GM23338 (cell line): ENCODE data around the gene HECTD1. TPM values are rescaled to one million over a fixed set of nuclear protein-coding genes. Genes with fewer than 3 reads are reported as not detected.
"Not testable (repeated sequence)": the region's sequence is repeated elsewhere in the genome, so short reads cannot be mapped to it uniquely, and the experiment has no call there.

Experiments used
- ATAC-seq: fragments of 200-7000 bp; cut with Tn5 transposase; 3 replicates; pipeline ENCODE4 v1.9.1; 2020
- DNase-seq: peaks from one replicate; pipeline ENCODE4 v3.0.0-alpha.2; 2015; ENCODE audit warnings: low spot score
- H2AFZ ChIP-seq: fragments of 200-600 bp; sonication (generic); 2 replicates; pipeline ENCODE4 v1.8.0; 2016; ENCODE audit warnings: antibody characterized with exemption, mild to moderate bottlenecking, moderate library complexity
- H3F3A ChIP-seq: fragments of 200-600 bp; sonication (generic); replicated peaks from 2 replicates; pipeline ENCODE4 v1.8.0; 2017; ENCODE audit warnings: antibody characterized with exemption, mixed run types, low read depth
- H3K27ac ChIP-seq: fragments of 200-600 bp; sonication (generic); 2 replicates; pipeline ENCODE4 v1.6.1; 2016; ENCODE audit warnings: low read depth
- H3K27me3 ChIP-seq: fragments of 200-600 bp; sonication (generic); 2 replicates; pipeline ENCODE4 v1.8.0; 2016; ENCODE audit warnings: mild to moderate bottlenecking, mixed run types, moderate library complexity; ENCODE audit not compliant: insufficient read depth
- H3K36me3 ChIP-seq: fragments of 200-600 bp; sonication (generic); 2 replicates; pipeline ENCODE4 v1.8.0; 2016; ENCODE audit warnings: mild to moderate bottlenecking; ENCODE audit not compliant: insufficient read depth
- H3K4me1 ChIP-seq: fragments of 200-600 bp; sonication (generic); 2 replicates; pipeline ENCODE4 v1.8.0; 2016; ENCODE audit warnings: mild to moderate bottlenecking, moderate library complexity; ENCODE audit not compliant: insufficient read depth
- H3K4me2 ChIP-seq: fragments of 200-600 bp; sonication (generic); 2 replicates; pipeline ENCODE4 v1.7.1; 2017; ENCODE audit warnings: mixed run types
- H3K4me3 ChIP-seq: fragments of 200-600 bp; sonication (generic); 2 replicates; pipeline ENCODE4 v1.6.1; 2016; ENCODE audit warnings: mixed run types
- H3K79me2 ChIP-seq: fragments of 200-600 bp; sonication (generic); replicated peaks from 2 replicates; pipeline ENCODE4 v1.8.0; 2017; ENCODE audit warnings: mild to moderate bottlenecking; ENCODE audit not compliant: insufficient read depth
- H3K9me2 ChIP-seq: fragments of 200-600 bp; sonication (generic); 2 replicates; pipeline ENCODE4 v1.8.0; 2017; ENCODE audit not compliant: insufficient read depth
- H4K20me1 ChIP-seq: fragments of 200-600 bp; sonication (generic); replicated peaks from 2 replicates; pipeline ENCODE4 v1.8.0; 2017; ENCODE audit warnings: mild to moderate bottlenecking; ENCODE audit not compliant: insufficient read depth
- H3K27ac Mint-ChIP-seq: 2 replicates; pipeline ENCODE4 v1.8.0; 2020; ENCODE audit warnings: inconsistent platforms, mild to moderate bottlenecking, moderate library complexity, mixed read lengths
- H3K27me3 Mint-ChIP-seq: 3 replicates; pipeline ENCODE4 v1.8.0; 2022; ENCODE audit warnings: low read depth, mild to moderate bottlenecking, moderate library complexity, mixed read lengths, inconsistent platforms; ENCODE audit not compliant: insufficient read depth, poor library complexity
- H3K36me3 Mint-ChIP-seq: 3 replicates; pipeline ENCODE4 v1.8.0; 2021; ENCODE audit warnings: low read depth, mild to moderate bottlenecking, inconsistent platforms, moderate library complexity, mixed read lengths
- H3K4me1 Mint-ChIP-seq: 3 replicates; pipeline ENCODE4 v1.8.0; 2020; ENCODE audit warnings: mild to moderate bottlenecking, inconsistent platforms, mixed read lengths
- H3K4me3 Mint-ChIP-seq: 3 replicates; pipeline ENCODE4 v1.8.0; 2021; ENCODE audit warnings: moderate library complexity, mild to moderate bottlenecking, inconsistent platforms, mixed read lengths
- H3K9me3 Mint-ChIP-seq: 3 replicates; pipeline ENCODE4 v1.8.0; 2020; ENCODE audit warnings: moderate library complexity, mild to moderate bottlenecking, inconsistent platforms, mixed read lengths
- CREB1 ChIP-seq: fragments of 250-450 bp; sonication (Bioruptor Pico); IDR thresholded peaks from 2 replicates; pipeline ENCODE4 v1.5.0; 2020; ENCODE audit warnings: low read depth, mild to moderate bottlenecking, moderate library complexity
- EZH2phosphoT487 ChIP-seq: fragments of 200-600 bp; sonication (generic); IDR thresholded peaks from one replicate; pipeline ENCODE4 v1.8.1; 2018; ENCODE audit warnings: antibody characterized with exemption; ENCODE audit not compliant: unreplicated experiment
- JUNB ChIP-seq: IDR thresholded peaks from one replicate; pipeline ENCODE4 v1.6.1; 2016; ENCODE audit warnings: antibody characterized with exemption; ENCODE audit not compliant: unreplicated experiment
- NANOG ChIP-seq: IDR thresholded peaks from 2 replicates; pipeline ENCODE4 v1.6.1; 2016; ENCODE audit warnings: antibody characterized with exemption, borderline replicate concordance
- POLR2AphosphoS5 ChIP-seq: IDR thresholded peaks from 2 replicates; pipeline ENCODE4 v1.6.1; 2016; ENCODE audit warnings: antibody characterized with exemption, low read depth
- STAT1 ChIP-seq: IDR thresholded peaks from one replicate; pipeline ENCODE4 v1.6.1; 2016; ENCODE audit warnings: antibody characterized with exemption; ENCODE audit not compliant: unreplicated experiment
- ZNF331 ChIP-seq: fragments of 250-450 bp; sonication (Bioruptor Pico); IDR thresholded peaks from 2 replicates; pipeline ENCODE4 v1.5.0; 2020; ENCODE audit warnings: low read depth, mild to moderate bottlenecking, moderate library complexity
- polyA plus RNA-seq: library from polyadenylated mRNA; unstranded; fragments of >200 nt; fragmentation: Nextera tagmentation; extraction: Ambion mirVana; gene quantifications from 2 replicates; pipeline ENCODE4 v1.2.1, GENCODE V29; 2016
- total RNA-seq: library from RNA; depleted of rRNA; stranded (reverse); fragments of >200 nt; shearing (Covaris generic); gene quantifications from 2 replicates; pipeline ENCODE4 v1.2.3, GENCODE V29; 2014
- TF ChIP-seq, protein P1 (sequence below), 2 experiments: fragments of 200-600 bp in 1 of 2; sonication (generic) in 1 of 2; conservative IDR thresholded peaks; 2 replicates each; pipeline versions ENCODE4 v1.5.1 to v1.6.1; 2016 to 2017; ENCODE audit warnings: antibody characterized with exemption in 2 of 2, low read depth in 2 of 2, mild to moderate bottlenecking in 2 of 2, moderate library complexity in 1 of 2
- TF ChIP-seq, protein P2 (sequence below): fragments of 250-450 bp; sonication (Bioruptor Pico); IDR thresholded peaks from 2 replicates; pipeline ENCODE4 v1.5.0; 2020; ENCODE audit warnings: mild to moderate bottlenecking, moderate library complexity
- TF ChIP-seq, protein P3 (sequence below): IDR thresholded peaks from one replicate; pipeline ENCODE4 v1.6.1; 2018; ENCODE audit warnings: antibody characterized with exemption; ENCODE audit not compliant: unreplicated experiment

HECTD1 gene
- total and polyA plus RNA-seq, 2 experiments from 2014 or later, result 42.1 to 132 TPM

DNA sequence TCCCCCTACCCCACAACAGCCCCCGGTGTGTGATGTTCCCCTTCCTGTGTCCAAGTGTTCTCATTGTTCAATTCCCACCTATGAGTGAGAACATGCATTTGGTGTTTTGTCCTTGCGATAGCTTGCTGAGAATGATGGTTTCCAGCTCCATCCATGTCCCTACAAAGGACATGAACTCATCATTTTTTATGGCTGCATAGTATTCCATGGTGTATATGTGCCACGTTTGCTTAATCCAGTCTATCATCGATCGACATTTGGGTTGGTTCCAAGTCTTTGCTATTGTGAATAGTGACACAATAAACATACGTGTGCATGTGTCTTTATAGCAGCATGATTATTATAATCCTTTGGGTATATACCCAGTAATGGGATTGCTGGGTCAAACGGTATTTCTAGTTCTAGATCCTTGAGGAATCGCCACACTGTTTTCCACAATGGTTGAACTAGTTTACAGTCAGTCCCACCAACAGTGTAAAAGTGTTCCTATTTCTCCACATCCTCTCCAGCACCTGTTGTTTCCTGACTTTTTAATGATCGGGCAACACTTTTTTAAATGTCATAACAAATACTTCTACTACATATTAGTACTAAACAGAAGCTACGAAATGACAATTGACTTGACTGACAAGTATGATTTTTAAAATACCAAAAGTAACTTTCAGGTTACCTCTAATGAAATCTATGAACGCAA is 3.5 kb downstream of the HECTD1 start:
- peaks cover 15% of the 10 kb centered on the region for H4K20me1 ChIP-seq
- H3K27me3 Mint-ChIP-seq, result peaks cover 15% of the 10 kb centered on the region
- H3K36me3 Mint-ChIP-seq, result peaks cover 46% of the 10 kb centered on the region; the same call in 2 of the 3 replicates

DNA sequence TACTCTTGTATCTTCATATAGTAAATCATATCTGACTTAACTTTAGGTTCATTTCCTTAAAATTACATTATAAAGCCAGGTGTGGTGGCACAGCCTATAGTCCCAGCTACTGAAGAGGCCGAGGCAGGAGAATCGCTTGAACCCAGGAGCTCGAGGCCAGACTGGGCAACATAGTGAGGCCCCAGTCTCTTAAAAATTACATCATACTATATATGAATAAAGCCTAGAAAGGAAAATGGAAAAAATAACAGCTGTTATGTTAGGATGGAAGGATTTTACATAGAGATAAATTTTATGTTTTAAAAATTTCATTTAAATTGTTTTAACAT is 4.2 kb downstream of the HECTD1 start:
- Histone ChIP-seq H3F3A (peaks cover 4% of the 10 kb centered on the region), H3K4me2 (no peak overlapping the region), H3K27me3 (no peaks in the 10 kb centered on the region), H3K4me1 (peaks cover 4% of the 10 kb centered on the region), H3K9me2 (no peaks in the 10 kb centered on the region), H3K36me3 (no peaks in the 10 kb centered on the region), H3K4me3 (no peak overlapping the region), H3K79me2 (peaks cover 81% of the 10 kb centered on the region), H3K27ac (no peak overlapping the region), H4K20me1 (peaks cover 22% of the 10 kb centered on the region), H2AFZ (no peak overlapping the region)
- DNase-seq, result no peak
- Mint-ChIP-seq H3K27ac (no peak overlapping the region), H3K9me3 (no peaks in the 10 kb centered on the region), H3K27me3 (peaks cover 13% of the 10 kb centered on the region), H3K4me1 (peaks cover 28% of the 10 kb centered on the region), H3K36me3 (peaks cover 46% of the 10 kb centered on the region; the same call in 2 of the 3 replicates), H3K4me3 (no peak overlapping the region)
- no peak for ATAC-seq
- TF ChIP-seq JUNB (no peak), CREB1 (CRISPR knock-in tag) (no peak), STAT1 (no peak), EZH2phosphoT487 (no peak), NANOG (no peak), POLR2AphosphoS5 (no peak), ZNF331 (CRISPR knock-in tag) (no peak)
- TF ChIP-seq, protein P1, sequence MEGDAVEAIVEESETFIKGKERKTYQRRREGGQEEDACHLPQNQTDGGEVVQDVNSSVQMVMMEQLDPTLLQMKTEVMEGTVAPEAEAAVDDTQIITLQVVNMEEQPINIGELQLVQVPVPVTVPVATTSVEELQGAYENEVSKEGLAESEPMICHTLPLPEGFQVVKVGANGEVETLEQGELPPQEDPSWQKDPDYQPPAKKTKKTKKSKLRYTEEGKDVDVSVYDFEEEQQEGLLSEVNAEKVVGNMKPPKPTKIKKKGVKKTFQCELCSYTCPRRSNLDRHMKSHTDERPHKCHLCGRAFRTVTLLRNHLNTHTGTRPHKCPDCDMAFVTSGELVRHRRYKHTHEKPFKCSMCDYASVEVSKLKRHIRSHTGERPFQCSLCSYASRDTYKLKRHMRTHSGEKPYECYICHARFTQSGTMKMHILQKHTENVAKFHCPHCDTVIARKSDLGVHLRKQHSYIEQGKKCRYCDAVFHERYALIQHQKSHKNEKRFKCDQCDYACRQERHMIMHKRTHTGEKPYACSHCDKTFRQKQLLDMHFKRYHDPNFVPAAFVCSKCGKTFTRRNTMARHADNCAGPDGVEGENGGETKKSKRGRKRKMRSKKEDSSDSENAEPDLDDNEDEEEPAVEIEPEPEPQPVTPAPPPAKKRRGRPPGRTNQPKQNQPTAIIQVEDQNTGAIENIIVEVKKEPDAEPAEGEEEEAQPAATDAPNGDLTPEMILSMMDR (conservative IDR thresholded peaks at IDR 0.05; ENCODE audit: low read depth in 2 of 2), result no peak
- TF ChIP-seq, protein P2, sequence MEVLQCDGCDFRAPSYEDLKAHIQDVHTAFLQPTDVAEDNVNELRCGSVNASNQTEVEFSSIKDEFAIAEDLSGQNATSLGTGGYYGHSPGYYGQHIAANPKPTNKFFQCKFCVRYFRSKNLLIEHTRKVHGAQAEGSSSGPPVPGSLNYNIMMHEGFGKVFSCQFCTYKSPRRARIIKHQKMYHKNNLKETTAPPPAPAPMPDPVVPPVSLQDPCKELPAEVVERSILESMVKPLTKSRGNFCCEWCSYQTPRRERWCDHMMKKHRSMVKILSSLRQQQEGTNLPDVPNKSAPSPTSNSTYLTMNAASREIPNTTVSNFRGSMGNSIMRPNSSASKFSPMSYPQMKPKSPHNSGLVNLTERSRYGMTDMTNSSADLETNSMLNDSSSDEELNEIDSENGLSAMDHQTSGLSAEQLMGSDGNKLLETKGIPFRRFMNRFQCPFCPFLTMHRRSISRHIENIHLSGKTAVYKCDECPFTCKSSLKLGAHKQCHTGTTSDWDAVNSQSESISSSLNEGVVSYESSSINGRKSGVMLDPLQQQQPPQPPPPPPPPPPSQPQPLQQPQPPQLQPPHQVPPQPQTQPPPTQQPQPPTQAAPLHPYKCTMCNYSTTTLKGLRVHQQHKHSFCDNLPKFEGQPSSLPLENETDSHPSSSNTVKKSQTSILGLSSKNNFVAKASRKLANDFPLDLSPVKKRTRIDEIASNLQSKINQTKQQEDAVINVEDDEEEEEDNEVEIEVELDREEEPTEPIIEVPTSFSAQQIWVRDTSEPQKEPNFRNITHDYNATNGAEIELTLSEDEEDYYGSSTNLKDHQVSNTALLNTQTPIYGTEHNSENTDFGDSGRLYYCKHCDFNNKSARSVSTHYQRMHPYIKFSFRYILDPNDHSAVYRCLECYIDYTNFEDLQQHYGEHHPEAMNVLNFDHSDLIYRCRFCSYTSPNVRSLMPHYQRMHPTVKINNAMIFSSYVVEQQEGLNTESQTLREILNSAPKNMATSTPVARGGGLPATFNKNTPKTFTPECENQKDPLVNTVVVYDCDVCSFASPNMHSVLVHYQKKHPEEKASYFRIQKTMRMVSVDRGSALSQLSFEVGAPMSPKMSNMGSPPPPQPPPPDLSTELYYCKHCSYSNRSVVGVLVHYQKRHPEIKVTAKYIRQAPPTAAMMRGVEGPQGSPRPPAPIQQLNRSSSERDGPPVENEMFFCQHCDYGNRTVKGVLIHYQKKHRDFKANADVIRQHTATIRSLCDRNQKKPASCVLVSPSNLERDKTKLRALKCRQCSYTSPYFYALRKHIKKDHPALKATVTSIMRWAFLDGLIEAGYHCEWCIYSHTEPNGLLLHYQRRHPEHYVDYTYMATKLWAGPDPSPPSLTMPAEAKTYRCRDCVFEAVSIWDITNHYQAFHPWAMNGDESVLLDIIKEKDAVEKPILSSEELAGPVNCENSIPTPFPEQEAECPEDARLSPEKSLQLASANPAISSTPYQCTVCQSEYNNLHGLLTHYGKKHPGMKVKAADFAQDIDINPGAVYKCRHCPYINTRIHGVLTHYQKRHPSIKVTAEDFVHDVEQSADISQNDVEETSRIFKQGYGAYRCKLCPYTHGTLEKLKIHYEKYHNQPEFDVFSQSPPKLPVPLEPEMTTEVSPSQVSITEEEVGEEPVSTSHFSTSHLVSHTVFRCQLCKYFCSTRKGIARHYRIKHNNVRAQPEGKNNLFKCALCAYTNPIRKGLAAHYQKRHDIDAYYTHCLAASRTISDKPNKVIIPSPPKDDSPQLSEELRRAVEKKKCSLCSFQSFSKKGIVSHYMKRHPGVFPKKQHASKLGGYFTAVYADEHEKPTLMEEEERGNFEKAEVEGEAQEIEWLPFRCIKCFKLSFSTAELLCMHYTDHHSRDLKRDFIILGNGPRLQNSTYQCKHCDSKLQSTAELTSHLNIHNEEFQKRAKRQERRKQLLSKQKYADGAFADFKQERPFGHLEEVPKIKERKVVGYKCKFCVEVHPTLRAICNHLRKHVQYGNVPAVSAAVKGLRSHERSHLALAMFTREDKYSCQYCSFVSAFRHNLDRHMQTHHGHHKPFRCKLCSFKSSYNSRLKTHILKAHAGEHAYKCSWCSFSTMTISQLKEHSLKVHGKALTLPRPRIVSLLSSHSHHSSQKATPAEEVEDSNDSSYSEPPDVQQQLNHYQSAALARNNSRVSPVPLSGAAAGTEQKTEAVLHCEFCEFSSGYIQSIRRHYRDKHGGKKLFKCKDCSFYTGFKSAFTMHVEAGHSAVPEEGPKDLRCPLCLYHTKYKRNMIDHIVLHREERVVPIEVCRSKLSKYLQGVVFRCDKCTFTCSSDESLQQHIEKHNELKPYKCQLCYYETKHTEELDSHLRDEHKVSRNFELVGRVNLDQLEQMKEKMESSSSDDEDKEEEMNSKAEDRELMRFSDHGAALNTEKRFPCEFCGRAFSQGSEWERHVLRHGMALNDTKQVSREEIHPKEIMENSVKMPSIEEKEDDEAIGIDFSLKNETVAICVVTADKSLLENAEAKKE (CRISPR knock-in tag), result no peak
- TF ChIP-seq, protein P3, sequence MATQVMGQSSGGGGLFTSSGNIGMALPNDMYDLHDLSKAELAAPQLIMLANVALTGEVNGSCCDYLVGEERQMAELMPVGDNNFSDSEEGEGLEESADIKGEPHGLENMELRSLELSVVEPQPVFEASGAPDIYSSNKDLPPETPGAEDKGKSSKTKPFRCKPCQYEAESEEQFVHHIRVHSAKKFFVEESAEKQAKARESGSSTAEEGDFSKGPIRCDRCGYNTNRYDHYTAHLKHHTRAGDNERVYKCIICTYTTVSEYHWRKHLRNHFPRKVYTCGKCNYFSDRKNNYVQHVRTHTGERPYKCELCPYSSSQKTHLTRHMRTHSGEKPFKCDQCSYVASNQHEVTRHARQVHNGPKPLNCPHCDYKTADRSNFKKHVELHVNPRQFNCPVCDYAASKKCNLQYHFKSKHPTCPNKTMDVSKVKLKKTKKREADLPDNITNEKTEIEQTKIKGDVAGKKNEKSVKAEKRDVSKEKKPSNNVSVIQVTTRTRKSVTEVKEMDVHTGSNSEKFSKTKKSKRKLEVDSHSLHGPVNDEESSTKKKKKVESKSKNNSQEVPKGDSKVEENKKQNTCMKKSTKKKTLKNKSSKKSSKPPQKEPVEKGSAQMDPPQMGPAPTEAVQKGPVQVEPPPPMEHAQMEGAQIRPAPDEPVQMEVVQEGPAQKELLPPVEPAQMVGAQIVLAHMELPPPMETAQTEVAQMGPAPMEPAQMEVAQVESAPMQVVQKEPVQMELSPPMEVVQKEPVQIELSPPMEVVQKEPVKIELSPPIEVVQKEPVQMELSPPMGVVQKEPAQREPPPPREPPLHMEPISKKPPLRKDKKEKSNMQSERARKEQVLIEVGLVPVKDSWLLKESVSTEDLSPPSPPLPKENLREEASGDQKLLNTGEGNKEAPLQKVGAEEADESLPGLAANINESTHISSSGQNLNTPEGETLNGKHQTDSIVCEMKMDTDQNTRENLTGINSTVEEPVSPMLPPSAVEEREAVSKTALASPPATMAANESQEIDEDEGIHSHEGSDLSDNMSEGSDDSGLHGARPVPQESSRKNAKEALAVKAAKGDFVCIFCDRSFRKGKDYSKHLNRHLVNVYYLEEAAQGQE, result no peak

More for the DNA sequence above, 3.5 kb downstream of the HECTD1 start:
- H2AFZ ChIP-seq, H3K4me3 ChIP-seq, H3K27ac Mint-ChIP-seq, H3K4me2 ChIP-seq, DNase-seq, ATAC-seq, H3K27me3 ChIP-seq, H3K36me3 ChIP-seq, H3K27ac ChIP-seq, H3K9me2 ChIP-seq, H3F3A ChIP-seq, H3K9me3 Mint-ChIP-seq, H3K4me3 Mint-ChIP-seq: not testable (repeated sequence)
- Histone ChIP-seq H3K4me1 (peaks cover 10% of the 10 kb centered on the region), H3K79me2 (peaks cover 75% of the 10 kb centered on the region)
- H3K4me1 Mint-ChIP-seq, result peaks cover 32% of the 10 kb centered on the region
